ENCODE results near the gene FBXL13.

The FBXL13 gene

DNA sequence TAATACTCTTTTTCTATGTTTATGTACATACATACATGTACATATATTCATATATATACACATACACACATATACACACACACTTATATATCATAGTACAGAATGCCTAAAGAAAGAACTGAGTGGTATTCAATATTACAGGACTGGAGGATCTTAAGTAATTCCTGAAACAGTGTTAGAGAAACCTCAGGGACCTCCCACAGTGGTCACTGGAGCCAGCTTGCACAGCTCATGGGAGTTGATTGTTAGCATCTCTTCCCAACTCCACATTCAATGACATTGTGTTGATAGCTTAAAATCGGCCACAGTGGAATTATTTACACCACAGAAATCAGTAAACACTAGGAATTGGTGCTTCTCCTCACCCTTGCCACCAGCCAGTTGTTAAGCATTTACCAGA lies 155.8 kb downstream of the FBXL13 start:
- intact Hi-C loops (cut with DNase I; ENCODE audit: low total_unique reads) = no loop called here
- no peaks in the 10 kb centered on the region for H3K27me3 ChIP-seq
- H3K9me3 ChIP-seq = no peaks in the 10 kb centered on the region
- TF ChIP-seq, protein P1, sequence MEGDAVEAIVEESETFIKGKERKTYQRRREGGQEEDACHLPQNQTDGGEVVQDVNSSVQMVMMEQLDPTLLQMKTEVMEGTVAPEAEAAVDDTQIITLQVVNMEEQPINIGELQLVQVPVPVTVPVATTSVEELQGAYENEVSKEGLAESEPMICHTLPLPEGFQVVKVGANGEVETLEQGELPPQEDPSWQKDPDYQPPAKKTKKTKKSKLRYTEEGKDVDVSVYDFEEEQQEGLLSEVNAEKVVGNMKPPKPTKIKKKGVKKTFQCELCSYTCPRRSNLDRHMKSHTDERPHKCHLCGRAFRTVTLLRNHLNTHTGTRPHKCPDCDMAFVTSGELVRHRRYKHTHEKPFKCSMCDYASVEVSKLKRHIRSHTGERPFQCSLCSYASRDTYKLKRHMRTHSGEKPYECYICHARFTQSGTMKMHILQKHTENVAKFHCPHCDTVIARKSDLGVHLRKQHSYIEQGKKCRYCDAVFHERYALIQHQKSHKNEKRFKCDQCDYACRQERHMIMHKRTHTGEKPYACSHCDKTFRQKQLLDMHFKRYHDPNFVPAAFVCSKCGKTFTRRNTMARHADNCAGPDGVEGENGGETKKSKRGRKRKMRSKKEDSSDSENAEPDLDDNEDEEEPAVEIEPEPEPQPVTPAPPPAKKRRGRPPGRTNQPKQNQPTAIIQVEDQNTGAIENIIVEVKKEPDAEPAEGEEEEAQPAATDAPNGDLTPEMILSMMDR (IDR thresholded peaks at IDR 0.05) = no peak
- no peaks in the 10 kb centered on the region for H3K36me3 ChIP-seq
- DNase-seq = no peak
- H3K4me3 ChIP-seq = no peak overlapping the region
- H3K27ac ChIP-seq = no peak overlapping the region
- H3K4me1 ChIP-seq = peaks cover 0 to 32% (median 2%) of the 10 kb centered on the region in 4 donors

DNA sequence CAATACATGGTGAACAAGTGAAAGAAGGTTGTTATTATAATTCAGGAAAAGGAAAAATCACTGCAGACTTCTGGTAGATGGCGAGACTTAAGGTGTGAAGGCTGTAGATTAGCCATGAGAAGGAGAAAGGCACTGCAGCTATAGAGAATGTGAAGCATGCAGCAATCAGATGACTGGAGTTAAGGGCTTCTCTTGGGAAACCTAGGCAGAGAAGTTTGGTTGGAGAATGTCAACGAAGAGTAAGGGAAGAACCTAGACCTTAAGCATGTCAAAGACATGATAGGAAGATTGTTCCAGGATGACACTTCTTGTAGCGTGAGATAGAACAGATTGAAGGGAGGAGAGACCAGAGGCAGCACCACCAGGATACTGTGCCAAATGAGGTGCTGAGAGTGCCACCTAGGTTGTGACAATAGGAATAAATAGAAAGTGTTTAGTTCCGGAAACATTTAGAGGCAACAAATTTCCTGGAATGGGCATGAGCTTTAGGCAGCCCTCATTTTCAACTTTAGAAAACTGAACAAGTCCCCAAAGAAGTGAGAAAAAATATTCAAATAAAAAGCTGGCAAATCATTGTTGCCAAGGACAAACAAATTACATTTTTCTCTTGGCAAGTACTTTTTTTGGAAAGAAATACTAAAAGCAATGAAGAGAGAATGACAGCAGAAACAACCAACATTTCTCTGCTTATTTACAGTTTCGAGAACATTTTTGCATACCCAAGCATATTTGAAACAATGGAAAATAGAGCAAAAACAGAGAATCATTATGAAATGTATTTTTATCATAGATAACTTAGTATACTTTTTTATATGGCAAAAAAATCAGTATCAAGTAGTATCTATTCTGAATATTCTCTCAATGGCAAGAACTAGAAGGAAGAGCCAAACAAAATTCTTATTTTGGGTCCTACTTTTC lies 156.9 kb downstream of the FBXL13 start:
- Histone ChIP-seq H3K36me3 (no peaks in the 10 kb centered on the region), H3K4me3 (no peak overlapping the region), H3K27me3 (no peaks in the 10 kb centered on the region), H3K9me3 (no peaks in the 10 kb centered on the region), H3K4me1 (peaks cover 0 to 43% (median 2%) of the 10 kb centered on the region in 4 donors), H3K27ac (peak overlapping the region in 1 of 2 donors; percentile 66)
- intact Hi-C loops (cut with DNase I; ENCODE audit: low total_unique reads) = no loop called here
- no peak for DNase-seq
- TF ChIP-seq, protein P1 (IDR thresholded peaks at IDR 0.05) = no peak

DNA sequence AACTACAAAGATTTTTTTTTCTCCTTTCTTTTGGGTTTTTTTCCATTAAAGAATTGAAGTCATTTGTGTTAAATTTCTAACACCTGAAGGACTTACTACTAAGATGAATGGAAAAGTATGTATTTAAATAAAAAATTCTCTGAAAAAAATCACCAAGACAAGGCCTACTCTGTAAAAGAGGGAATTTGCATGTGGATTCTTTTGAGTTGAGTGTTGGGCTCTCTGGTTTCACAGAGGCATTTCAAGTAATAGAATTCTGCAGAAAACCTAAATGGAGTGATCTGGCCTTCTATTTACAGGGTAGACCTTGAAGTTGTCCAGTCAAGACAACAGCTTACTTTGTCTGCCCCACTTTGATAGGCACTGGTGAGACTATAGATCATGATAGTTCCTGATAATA lies 157.7 kb downstream of the FBXL13 start:
- no peaks in the 10 kb centered on the region for H3K27me3 ChIP-seq
- peak overlapping the region in 1 of 2 donors; percentile 66 for H3K27ac ChIP-seq
- no peaks in the 10 kb centered on the region for H3K9me3 ChIP-seq
- intact Hi-C loops (cut with DNase I; ENCODE audit: low total_unique reads) = no loop called here
- TF ChIP-seq, protein P1 (IDR thresholded peaks at IDR 0.05) = no peak
- H3K4me1 ChIP-seq = peaks cover 0 to 47% (median 2%) of the 10 kb centered on the region in 4 donors
- H3K36me3 ChIP-seq = no peaks in the 10 kb centered on the region
- no peak overlapping the region for H3K4me3 ChIP-seq
- no peak for DNase-seq

DNA sequence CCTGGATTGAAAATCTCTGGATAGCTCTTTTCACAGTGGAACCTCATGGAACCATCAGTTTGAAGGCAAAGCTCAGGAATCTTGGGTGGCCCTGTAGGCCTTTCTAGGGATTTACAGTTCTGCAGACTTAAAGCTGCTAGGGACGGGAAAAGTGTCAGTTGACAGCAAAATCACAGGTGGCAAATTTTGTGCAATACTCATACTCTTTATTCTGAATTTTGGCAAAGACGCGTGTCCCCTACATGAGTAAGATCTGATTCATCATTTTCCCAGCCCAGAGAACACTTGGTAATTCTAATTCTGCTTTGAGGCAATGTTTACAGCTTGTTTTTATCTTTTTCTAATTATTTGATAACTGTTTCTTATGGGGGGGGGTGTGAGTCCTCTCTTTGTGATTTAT lies 158.2 kb downstream of the FBXL13 start:
- TF ChIP-seq, protein P1 (IDR thresholded peaks at IDR 0.05) = no peak

DNA sequence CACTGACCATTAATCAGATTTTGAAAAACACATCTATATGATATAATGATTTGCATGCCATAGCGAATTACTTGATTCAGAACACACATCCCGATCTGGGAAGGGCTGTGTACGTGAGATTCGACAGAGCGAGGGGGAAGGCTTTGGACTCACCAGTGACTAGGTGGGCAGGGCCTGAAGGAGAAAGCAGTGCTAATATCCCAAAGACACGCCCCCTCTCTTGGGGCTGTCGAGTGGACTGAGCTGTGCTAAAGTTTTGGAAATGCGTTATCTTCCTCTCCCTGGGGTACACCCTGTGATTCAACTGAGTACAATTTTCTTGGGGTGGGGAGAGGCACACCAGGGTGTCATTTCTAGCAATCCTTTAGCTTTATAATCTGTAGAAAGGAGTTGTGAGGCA lies 160.0 kb downstream of the FBXL13 start:
- no peaks in the 10 kb centered on the region for H3K9me3 ChIP-seq
- H3K27ac ChIP-seq = peak overlapping the region; percentile 46 to 66
- peak; percentile 71 to 82 for DNase-seq
- intact Hi-C loops (cut with DNase I; ENCODE audit: low total_unique reads) = no loop called here
- peak overlapping the region; percentile 36 to 40 for H3K4me3 ChIP-seq
- H3K27me3 ChIP-seq = no peaks in the 10 kb centered on the region
- TF ChIP-seq, protein P1 (IDR thresholded peaks at IDR 0.05) = no peak
- peaks cover 0 to 47% (median 2%) of the 10 kb centered on the region in 4 donors for H3K4me1 ChIP-seq
- no peaks in the 10 kb centered on the region for H3K36me3 ChIP-seq

More for the DNA sequence above, 158.2 kb downstream of the FBXL13 start:
- peaks cover 0 to 47% (median 2%) of the 10 kb centered on the region in 4 donors for H3K4me1 ChIP-seq
- no peaks in the 10 kb centered on the region for H3K36me3 ChIP-seq
- intact Hi-C loops (cut with DNase I; ENCODE audit: low total_unique reads) = no loop called here
- H3K4me3 ChIP-seq = no peak overlapping the region
- no peaks in the 10 kb centered on the region for H3K27me3 ChIP-seq
- peak overlapping the region; percentile 9 to 66 for H3K27ac ChIP-seq
- H3K9me3 ChIP-seq = no peaks in the 10 kb centered on the region
- no peak for DNase-seq
